Raji (cell line): ENCODE results near the gene PHLDA2.

ENCODE experiments used
- POLR2A ChIP-seq: IDR thresholded peaks from 2 replicates; pipeline ENCODE4 v1.6.1; 2011; ENCODE audit warnings: low read depth, low read length, control low read depth; ENCODE audit not compliant: insufficient read depth

Gene PHLDA2

DNA sequence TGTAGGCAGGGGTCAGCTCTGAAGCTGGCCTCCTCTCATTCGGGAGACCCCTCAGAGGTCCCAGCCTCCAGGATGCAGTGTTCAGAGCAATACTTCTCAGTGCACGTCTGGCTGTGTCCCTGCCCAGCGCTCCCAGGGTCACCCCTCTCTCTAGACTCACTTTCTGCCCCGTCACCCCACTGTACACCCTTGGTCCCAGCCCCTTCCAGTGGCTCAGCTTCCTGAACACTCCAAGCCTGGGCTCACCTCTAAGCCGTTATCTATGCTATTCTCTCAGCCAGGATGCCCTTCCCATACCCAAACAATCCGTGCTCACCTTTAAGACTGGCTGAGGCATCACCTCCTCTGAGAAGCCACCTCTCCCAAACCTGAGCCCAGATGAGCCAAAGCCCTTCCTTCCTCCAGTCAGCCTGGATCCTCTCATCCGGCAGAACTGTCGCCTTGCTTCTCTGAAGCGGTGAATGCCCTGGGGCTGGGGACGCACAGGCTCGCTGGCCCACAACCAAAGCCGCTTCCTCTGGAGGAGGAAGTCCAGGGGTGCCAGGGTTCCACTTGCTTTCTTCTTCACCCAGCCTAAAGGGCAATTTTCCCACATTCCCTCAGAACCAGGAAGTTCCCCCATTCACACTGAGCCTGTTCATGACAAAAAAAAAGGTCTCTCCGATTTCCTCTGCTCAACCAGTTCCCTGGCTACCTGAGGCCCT lies 30.0 kb downstream of the PHLDA2 start:
- TF ChIP-seq POLR2A = no peak

DNA sequence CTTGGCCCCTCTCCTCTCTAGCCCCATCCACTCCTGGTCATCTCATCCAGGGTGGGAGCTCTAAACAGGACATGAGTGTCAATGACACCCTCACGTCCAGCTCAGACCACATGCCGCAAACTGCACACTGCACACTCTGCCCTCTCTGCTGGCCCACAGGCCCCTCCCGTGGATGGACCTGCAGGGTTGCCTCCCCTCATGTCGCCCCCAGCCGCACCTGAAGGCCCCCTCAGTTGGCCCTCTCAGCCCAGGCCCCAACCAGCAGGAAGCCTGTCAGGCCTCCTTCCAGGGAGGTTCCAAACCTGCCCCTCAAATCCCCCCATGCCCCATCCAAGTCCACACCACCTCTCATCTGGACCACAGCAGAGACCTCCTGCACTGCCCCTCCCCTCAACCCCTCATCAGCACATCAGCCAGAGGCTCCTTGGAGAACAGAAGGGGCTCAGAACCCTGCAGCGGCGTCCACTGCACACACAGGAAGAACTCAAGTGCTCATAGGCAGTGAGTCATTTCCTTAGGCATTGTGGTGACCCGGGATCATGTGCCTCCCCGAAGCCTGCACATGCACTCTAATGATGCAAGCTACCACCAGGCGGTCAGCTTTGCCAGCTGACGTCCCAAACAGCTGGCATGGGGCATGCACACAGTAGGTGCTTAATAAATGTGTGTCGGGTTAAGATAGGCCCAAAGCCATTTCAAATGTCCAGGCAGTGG lies 30.7 kb downstream of the PHLDA2 start:
- TF ChIP-seq POLR2A = no peak

DNA sequence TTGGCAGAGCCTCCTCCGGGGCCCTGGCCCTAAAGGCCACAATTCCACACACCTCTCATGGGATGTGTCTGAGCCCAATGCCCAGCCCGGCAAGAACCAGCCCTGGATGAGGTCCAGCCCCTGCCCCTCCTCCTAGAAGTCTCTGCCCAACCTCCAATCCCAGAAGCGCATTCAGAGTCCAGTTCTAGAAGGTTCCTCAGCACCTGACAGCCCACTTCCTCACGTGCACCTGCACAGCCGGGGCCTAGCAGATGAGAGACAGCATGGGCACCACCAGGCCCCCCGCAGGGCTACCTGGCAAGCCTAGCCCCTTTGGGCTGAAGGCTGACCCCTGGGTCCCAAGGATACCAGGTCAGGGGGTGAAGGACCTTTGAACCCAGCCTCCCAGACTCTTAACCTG lies 32.2 kb downstream of the PHLDA2 start:
- no peak for TF ChIP-seq POLR2A

DNA sequence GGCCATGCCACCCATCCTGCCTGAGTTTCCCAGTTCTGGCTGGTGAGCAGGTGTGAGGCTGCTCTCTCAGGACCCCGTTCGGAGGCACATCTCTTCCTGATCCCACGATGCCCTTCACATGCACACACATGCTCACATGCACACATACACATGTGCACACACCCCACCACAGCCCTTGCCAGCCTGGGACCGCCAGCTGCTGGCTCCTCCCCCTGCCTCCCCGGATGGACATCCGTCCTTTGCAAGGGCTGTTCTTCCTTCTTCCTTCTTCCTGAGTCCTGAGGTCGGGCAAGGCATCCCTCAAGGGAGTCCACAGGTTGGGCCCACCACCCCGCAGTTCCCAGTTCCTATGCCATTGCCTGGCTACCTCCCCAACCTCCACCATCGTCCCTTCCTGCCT lies 33.2 kb downstream of the PHLDA2 start:
- no peak for TF ChIP-seq POLR2A

GRCh38 chr11:2893935-2894334 lies 35.3 kb downstream of the PHLDA2 start:
- TF ChIP-seq POLR2A = no peak

- no peak for TF ChIP-seq POLR2A
Measured at GRCh38 chr11:2892967-2893528, 36.2 kb downstream of the PHLDA2 start.

DNA sequence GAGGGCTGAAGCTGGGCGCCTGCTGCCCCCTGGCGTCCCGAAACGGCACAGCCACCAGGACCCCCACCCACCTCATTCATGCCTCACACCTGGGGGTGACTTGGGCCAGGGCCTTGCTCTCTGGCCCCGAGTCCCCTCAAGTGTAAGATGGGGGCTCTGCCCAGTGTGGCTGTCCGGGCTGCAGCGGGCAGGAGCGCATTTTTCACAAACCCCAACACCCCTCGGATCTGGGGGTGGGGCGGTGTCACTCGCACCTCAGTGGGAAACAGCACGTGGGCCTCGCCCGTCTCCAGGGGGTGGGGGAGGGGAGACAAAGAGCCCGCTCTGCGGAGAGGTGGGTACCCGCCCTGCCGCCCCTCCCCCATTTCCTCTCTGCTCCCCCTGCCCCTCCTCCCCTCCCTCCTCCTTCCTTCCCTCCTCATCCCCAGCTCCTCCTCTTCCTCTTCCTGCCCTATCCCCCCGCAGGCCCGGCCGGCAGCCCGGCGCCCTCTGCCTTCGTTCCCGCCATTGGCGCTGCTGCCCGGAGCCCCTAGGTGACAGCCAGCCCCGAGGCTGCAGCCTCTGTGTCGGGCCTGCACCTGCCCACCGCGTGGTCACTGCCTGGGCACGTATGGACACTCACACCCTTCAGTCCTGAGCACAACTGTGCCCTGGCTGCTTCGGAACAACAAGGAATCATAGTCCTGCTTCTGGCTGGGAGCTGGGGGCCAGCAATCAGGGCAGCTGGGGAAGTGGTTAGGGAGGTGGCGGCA lies 36.8 kb downstream of the PHLDA2 start:
- TF ChIP-seq POLR2A = no peak

DNA sequence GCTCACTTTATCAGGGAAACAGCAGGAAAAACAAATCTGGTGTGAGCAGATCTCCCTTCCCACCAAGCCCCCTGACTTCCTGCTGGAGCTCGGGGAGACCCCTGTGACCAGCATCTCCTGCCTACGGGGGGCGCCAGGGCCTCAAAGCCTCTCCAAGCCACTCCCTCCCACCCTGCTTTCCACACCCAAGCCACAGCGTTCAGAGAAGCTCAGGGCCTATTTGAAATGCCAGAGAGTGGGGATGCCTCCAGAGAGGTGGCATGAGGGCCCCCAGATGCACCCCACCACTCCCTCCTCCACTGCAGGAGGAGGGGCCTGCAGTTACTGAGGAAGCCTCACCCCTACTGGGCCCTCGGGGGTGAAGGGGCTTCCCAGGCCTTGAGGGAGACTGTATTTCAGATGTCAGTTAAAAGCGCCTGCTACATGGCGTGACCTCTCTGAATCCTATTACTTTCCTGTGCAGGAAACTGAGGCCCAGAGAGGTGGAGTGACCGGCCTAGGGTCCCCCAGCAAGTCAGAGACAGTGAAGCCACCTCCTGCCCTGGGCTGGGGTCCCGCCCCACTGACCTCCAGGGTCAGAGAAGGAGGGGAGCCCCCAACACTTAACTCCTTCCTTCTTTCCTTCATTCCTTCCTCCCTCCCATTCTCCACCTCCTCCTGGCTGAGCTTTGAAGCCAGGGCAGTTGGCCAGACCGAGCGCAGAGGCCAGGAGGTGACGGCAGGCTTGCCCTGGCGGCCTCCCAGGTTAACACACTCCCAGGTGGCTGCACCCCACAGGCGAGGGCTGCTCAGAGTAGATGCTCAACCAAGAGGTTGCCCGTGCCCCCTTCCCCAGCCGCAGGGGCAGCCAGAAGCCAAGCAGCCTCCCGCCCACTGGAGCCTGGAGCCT lies 37.6 kb downstream of the PHLDA2 start:
- TF ChIP-seq POLR2A = no peak

- no peak for TF ChIP-seq POLR2A
Measured at GRCh38 chr11:2890466-2891294, 38.5 kb downstream of the PHLDA2 start.

DNA sequence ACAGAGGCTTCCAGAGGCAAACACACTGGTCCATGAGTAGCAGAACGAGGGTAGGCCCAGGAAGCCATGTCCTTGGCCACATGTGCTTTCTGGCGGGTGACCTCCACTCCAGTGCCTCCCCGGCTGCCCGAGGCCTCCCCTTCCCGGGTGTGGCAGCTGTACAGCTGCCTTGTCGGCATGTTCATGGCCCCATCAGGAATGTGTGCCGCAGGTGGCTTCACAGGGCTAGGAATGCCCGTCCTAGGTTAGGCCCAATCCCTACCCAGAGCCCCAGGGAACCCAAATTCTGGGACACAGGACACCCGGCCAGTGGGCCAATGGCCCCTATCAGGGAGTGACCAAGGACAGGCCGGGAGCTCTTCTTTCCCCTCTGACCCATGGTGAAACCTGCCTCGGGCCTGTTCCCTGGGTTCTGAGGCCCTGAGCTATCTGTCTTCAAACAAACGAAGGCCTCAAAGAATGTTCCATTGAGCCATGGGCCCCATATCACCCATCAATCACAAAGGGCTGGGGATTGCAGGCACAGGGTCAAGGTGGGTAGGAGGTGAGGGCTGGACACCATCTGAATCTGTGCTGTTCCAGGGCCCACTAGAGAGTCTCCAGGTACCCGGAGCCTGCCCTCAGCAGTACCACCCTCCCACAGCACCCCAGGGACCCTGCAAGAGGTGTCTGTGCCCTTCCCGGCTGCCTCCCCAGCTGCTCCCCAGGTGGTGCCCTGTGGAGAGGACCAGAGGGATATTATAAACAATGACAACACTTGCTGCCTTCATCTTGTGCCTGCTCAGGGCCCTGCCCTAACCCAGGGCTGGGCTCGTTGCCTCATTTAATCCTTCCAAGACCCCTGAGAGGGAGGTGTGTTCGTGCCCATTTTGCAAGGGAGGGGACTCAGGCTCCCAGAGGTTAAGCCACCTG lies 39.6 kb downstream of the PHLDA2 start:
- TF ChIP-seq POLR2A = no peak

DNA sequence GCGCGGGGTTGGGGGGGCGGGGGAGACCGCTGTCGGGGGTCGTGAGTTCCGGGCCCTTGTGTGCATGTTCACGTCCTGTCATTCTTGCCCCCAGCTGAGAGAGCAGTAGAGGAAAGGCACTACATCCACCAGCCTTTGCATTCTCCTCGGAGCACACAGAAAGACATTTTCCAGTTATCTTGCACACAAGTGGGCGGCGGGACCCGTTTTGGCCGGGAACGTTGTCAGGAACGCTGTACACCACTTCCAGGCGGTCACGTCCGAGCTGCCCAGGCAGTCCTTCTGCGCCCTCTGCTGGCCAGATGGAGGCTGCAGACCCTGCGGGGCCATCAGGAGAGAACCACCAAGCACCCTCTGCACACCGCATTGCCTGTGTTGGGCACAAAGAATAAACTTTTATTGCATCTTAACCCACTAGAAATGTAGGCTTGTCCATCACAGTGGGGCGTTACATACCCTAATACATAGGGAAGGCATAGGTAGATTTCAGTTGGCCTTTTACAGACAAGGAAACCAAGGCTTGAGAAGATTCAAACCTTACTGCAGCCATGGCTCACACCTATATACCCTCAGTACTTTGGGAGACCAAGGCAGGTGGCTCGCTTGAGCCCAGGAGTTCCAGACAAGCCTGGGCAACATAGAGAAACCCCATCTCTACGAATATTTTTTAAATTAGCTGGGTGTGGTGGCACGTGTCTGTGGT lies 40.8 kb downstream of the PHLDA2 start:
- no peak for TF ChIP-seq POLR2A

DNA sequence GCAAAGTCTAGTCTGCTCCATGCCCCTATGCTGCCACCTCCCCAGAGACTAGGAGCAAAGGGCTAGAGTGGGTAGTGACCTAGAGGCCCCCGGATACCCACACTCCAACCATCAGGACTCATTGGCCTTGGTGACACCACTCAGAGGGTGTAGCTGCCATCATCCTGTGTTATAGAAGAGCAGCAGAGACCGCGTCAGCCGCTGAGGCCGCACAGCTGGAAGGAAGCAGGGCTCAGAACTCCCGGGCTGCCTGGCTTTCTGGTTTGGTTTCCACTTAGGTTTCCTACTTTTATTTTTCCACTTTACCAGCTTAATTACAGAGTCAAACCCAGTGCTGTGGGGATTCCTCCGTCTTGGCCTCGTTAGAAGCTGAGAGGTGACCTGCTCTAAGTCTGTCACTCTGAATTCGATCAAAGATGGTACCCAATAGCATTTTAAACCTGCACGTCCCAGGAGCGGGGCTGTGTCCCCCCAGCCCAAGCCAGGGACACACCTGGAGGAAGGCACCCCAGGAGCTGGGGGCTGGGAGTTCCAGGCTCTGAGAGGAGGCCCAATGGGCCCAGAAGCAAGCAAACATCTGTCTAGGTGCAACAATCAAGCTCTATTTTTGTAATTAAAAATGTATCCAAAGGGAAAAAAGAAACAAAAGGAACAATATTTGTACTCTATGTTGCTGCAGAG lies 41.6 kb downstream of the PHLDA2 start:
- no peak for TF ChIP-seq POLR2A
